ENCODE data around the gene MIX23. TPM values are rescaled to one million over a fixed set of nuclear protein-coding genes. Genes with fewer than 3 reads are reported as not detected.

MIX23 gene
- total RNA-seq, 1 donor from 2014 or later, result 18.3 TPM

- H3K27me3 ChIP-seq (ENCODE audit: low read depth), result no peaks in the 10 kb centered on the region
- DNase-seq (no peak), ATAC-seq (peak in 1 of 2 donors; percentile 50)
- no peak overlapping the region for H3K4me3 ChIP-seq
- peak; percentile 38 for TF ChIP-seq CTCF (IDR thresholded peaks at IDR 0.05)
- H3K27ac ChIP-seq, result no peak overlapping the region
- intact Hi-C loops (cut with DNase I), result no loop called here
- peaks cover 28% of the 10 kb centered on the region for H3K36me3 ChIP-seq
- H3K4me1 ChIP-seq, result no peaks in the 10 kb centered on the region
- H3K9me3 ChIP-seq, result no peaks in the 10 kb centered on the region
These were observed 26.6 kb downstream of the MIX23 start for GRCh38 chr3:122356402-122356801.

- Histone ChIP-seq H3K27me3 (ENCODE audit: low read depth) (no peaks in the 10 kb centered on the region), H3K4me1 (no peaks in the 10 kb centered on the region), H3K9me3 (no peaks in the 10 kb centered on the region), H3K4me3 (no peak overlapping the region), H3K36me3 (peaks cover 21% of the 10 kb centered on the region), H3K27ac (no peak overlapping the region)
- TF ChIP-seq CTCF (IDR thresholded peaks at IDR 0.05), result no peak
- ATAC-seq (no peak), DNase-seq (no peak)
- intact Hi-C loops (cut with DNase I), result no loop called here
These were observed 27.4 kb downstream of the MIX23 start for GRCh38 chr3:122355612-122356011.

GRCh38 chr3:122353893-122354401, 29.1 kb downstream of the MIX23 start:
- Histone ChIP-seq H3K9me3 (no peaks in the 10 kb centered on the region), H3K27ac (no peak overlapping the region), H3K4me1 (no peaks in the 10 kb centered on the region), H3K27me3 (ENCODE audit: low read depth) (no peaks in the 10 kb centered on the region), H3K36me3 (peaks cover 14% of the 10 kb centered on the region), H3K4me3 (no peak overlapping the region)
- ATAC-seq (no peak), DNase-seq (no peak)
- intact Hi-C loops (cut with DNase I), result no loop called here
- no peak for TF ChIP-seq CTCF (IDR thresholded peaks at IDR 0.05)

DNA sequence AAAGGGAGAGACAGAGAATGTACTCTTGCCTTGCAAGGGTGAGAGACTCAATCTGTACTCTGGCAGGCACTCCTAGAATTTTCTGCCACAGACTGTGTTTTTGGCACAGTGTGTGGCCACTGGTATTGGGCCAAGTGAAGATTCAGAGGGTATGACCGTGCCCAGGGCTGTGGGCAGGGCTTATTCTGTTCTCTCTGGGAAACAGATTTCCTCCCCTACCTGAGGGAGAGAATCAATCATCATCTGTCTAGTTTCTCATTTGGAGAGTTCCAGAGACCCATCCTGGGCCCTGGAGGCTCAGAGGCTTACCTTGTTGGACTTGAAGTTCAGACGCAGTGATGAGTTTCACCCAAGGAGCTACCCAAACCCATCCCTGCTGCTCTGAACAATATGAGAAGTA, 29.8 kb downstream of the MIX23 start:
- H3K27ac ChIP-seq, result no peak overlapping the region
- H3K4me3 ChIP-seq, result no peak overlapping the region
- intact Hi-C loops (cut with DNase I), result no loop called here
- TF ChIP-seq CTCF (IDR thresholded peaks at IDR 0.05), result no peak
- no peaks in the 10 kb centered on the region for H3K9me3 ChIP-seq
- DNase-seq (no peak), ATAC-seq (no peak)
- no peaks in the 10 kb centered on the region for H3K4me1 ChIP-seq
- H3K36me3 ChIP-seq, result peaks cover 6% of the 10 kb centered on the region
- H3K27me3 ChIP-seq (ENCODE audit: low read depth), result no peaks in the 10 kb centered on the region

DNA sequence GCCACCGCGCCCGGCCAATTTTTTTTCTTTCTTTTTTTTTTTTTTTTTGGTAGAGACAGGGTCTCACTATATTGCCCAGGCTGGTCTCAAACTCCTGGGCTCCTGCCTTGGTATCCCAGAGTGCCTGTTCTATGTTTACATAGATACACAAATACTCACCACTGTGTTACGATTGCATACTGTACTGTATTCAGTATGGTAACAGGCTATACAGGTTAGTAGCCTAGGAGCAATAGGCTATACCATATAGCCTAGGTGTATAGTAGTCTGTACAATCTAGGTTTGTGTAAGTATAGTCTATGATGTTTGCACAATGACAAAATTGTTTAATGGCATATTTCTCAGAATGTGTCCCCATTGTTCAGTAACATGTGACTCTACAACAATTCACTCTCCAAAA, 31.4 kb downstream of the MIX23 start:
- Histone ChIP-seq H3K4me1 (no peaks in the 10 kb centered on the region), H3K36me3 (no peaks in the 10 kb centered on the region), H3K4me3 (no peak overlapping the region), H3K27ac (no peak overlapping the region), H3K9me3 (no peaks in the 10 kb centered on the region), H3K27me3 (ENCODE audit: low read depth) (no peaks in the 10 kb centered on the region)
- no peak for TF ChIP-seq CTCF (IDR thresholded peaks at IDR 0.05)
- no peak for DNase-seq
- no peak for ATAC-seq
- intact Hi-C loops (cut with DNase I), result no loop called here
